Stimulated activated CD8-positive, alpha-beta memory T cell treated with anti-CD3 and anti-CD28 coated beads, Interleukin-12 subunit alpha, Interleukin-12 subunit beta, amount 100 ng/mL, for 24 hours (primary cell): Measurements from ENCODE around the gene SVIL.

Experiments used
- DNase-seq: peaks from one replicate; pipeline ENCODE4 v3.0.0-alpha.2; 2020; ENCODE audit errors: extremely low read depth

Gene SVIL

DNA sequence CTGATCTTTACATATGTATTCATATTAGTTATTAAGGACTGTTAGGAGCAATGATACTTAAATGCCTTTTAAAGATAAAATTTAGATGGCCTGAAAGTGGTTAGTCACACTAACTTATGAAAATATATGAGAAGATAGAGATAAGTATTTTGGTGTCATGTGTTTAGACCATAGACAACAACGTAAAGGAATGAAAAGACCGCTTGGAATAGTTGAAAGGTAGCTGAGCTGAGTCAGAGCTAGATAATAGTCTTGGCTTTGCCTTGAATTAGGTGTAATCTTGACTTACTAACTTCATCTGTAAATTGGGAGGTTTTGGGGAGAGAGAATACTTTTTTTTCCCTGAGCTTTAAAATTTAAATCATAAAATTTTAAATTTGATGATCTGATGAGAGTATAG is 218.9 kb downstream of the SVIL start:
- no peak for DNase-seq

DNA sequence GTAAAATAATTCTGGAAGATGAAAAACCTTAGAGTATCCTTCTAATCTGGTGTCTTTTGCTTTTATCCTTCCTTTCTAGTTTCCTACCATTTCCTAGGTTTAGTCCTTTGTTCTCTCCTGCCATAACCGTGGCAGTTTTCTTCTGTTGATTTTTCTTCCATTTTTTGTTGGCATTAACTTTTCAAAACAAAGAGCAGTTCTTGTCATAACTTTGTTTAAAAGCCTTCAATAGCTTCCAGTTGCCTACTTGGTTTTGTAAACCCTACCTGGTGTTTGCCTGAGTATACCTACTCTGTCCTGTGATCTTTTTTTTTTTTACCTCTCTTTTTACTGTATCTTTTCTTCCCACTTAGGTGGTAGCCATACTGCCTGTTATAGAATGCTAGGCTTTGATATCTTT is 220.3 kb downstream of the SVIL start:
- no peak for DNase-seq

DNA sequence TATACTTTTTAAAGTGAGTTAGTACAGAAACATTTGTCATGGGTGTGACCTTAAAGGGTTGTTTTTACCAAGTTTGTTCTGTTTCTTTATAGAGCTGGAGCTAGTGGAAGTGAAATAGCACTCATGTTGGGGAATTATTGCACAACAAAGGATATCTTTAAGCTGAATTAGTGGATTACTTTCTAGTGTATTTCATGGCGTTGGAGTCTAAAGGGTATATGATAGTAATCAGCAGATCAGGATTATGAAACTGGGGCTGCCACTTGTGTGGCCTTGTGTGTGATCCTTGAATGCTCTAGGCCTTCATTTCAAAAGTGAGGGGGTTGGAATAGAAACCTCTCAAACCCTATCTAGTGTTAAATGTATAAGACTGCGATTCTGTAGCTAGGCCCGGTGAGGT is 222.3 kb downstream of the SVIL start:
- DNase-seq, result no peak

DNA sequence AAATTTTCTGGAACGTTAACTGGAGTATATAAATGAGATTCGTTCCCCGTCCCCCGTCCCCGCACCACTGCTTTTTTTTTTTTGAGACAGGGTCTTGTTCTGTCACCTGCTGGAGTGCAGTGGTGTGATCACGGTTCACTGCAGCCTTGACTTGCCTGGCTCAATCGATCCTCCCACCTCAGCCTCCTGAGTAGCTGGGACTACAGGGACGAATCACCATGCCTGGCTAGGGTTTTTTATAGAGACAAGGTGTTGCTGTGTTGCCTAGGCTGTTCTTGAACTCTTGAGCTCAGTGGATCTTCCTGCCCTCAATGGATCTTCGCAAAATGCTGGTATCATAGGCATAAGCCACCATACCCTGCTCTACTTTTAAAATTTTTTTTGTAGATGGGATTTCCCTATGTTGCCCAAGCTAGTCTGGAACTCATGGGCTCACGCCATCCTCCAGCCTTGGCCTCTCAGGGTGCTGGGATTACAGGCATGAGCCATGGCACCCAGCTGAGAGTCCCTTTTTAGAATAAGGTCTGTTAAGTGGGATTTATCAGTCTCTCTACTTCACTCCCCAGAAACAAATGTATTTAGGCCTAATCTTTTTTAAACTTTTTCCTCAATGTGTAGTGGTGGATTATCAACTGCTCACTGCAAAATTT is 223.0 kb downstream of the SVIL start:
- no peak for DNase-seq

- DNase-seq, result no peak
Observed at GRCh38 chr10:29409241-29410054, 225.3 kb downstream of the SVIL start.

DNA sequence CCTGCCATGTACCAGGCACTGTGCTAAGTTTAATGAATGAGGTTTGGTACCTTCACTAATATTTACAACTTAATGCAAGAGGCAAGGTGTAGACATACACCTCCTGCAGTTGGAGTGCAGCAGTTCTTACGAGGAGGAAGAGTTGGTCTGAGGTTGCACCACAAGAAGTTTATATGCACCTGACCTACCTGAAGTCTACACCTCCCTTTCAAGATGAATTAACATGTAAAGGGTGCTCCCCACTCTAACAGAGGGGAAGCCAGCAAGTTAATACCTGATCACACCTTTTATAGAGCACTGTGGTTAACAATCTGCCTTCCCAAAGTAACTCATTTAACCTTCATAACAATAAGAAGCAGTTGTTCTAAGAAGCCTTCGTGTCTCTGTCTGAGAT is 225.9 kb downstream of the SVIL start:
- no peak for DNase-seq
